GM23338 (cell line): ENCODE data around the gene CASQ2. TPM values are rescaled to one million over a fixed set of nuclear protein-coding genes. Genes with fewer than 3 reads are reported as not detected.

Experiments
- ATAC-seq: fragments of 200-7000 bp; cut with Tn5 transposase; 3 replicates; pipeline ENCODE4 v1.9.1; 2020
- DNase-seq: peaks from one replicate; pipeline ENCODE4 v3.0.0-alpha.2; 2015; ENCODE audit warnings: low spot score
- H2AFZ ChIP-seq: fragments of 200-600 bp; sonication (generic); 2 replicates; pipeline ENCODE4 v1.8.0; 2016; ENCODE audit warnings: antibody characterized with exemption, mild to moderate bottlenecking, moderate library complexity
- H3F3A ChIP-seq: fragments of 200-600 bp; sonication (generic); replicated peaks from 2 replicates; pipeline ENCODE4 v1.8.0; 2017; ENCODE audit warnings: antibody characterized with exemption, mixed run types, low read depth
- H3K27ac ChIP-seq: fragments of 200-600 bp; sonication (generic); 2 replicates; pipeline ENCODE4 v1.6.1; 2016; ENCODE audit warnings: low read depth
- H3K27me3 ChIP-seq: fragments of 200-600 bp; sonication (generic); 2 replicates; pipeline ENCODE4 v1.8.0; 2016; ENCODE audit warnings: mild to moderate bottlenecking, mixed run types, moderate library complexity; ENCODE audit not compliant: insufficient read depth
- H3K36me3 ChIP-seq: fragments of 200-600 bp; sonication (generic); 2 replicates; pipeline ENCODE4 v1.8.0; 2016; ENCODE audit warnings: mild to moderate bottlenecking; ENCODE audit not compliant: insufficient read depth
- H3K4me1 ChIP-seq: fragments of 200-600 bp; sonication (generic); 2 replicates; pipeline ENCODE4 v1.8.0; 2016; ENCODE audit warnings: mild to moderate bottlenecking, moderate library complexity; ENCODE audit not compliant: insufficient read depth
- H3K4me2 ChIP-seq: fragments of 200-600 bp; sonication (generic); 2 replicates; pipeline ENCODE4 v1.7.1; 2017; ENCODE audit warnings: mixed run types
- H3K4me3 ChIP-seq: fragments of 200-600 bp; sonication (generic); 2 replicates; pipeline ENCODE4 v1.6.1; 2016; ENCODE audit warnings: mixed run types
- H3K79me2 ChIP-seq: fragments of 200-600 bp; sonication (generic); replicated peaks from 2 replicates; pipeline ENCODE4 v1.8.0; 2017; ENCODE audit warnings: mild to moderate bottlenecking; ENCODE audit not compliant: insufficient read depth
- H3K9me2 ChIP-seq: fragments of 200-600 bp; sonication (generic); 2 replicates; pipeline ENCODE4 v1.8.0; 2017; ENCODE audit not compliant: insufficient read depth
- H4K20me1 ChIP-seq: fragments of 200-600 bp; sonication (generic); replicated peaks from 2 replicates; pipeline ENCODE4 v1.8.0; 2017; ENCODE audit warnings: mild to moderate bottlenecking; ENCODE audit not compliant: insufficient read depth
- H3K27ac Mint-ChIP-seq: 2 replicates; pipeline ENCODE4 v1.8.0; 2020; ENCODE audit warnings: inconsistent platforms, mild to moderate bottlenecking, moderate library complexity, mixed read lengths
- H3K27me3 Mint-ChIP-seq: 3 replicates; pipeline ENCODE4 v1.8.0; 2022; ENCODE audit warnings: low read depth, mild to moderate bottlenecking, moderate library complexity, mixed read lengths, inconsistent platforms; ENCODE audit not compliant: insufficient read depth, poor library complexity
- H3K36me3 Mint-ChIP-seq: 3 replicates; pipeline ENCODE4 v1.8.0; 2021; ENCODE audit warnings: low read depth, mild to moderate bottlenecking, inconsistent platforms, moderate library complexity, mixed read lengths
- H3K4me1 Mint-ChIP-seq: 3 replicates; pipeline ENCODE4 v1.8.0; 2020; ENCODE audit warnings: mild to moderate bottlenecking, inconsistent platforms, mixed read lengths
- H3K4me3 Mint-ChIP-seq: 3 replicates; pipeline ENCODE4 v1.8.0; 2021; ENCODE audit warnings: moderate library complexity, mild to moderate bottlenecking, inconsistent platforms, mixed read lengths
- H3K9me3 Mint-ChIP-seq: 3 replicates; pipeline ENCODE4 v1.8.0; 2020; ENCODE audit warnings: moderate library complexity, mild to moderate bottlenecking, inconsistent platforms, mixed read lengths
- ETS1 ChIP-seq: IDR thresholded peaks from 2 replicates; pipeline ENCODE4 v1.6.1; 2016; ENCODE audit warnings: antibody characterized with exemption
- JUNB ChIP-seq: IDR thresholded peaks from one replicate; pipeline ENCODE4 v1.6.1; 2016; ENCODE audit warnings: antibody characterized with exemption; ENCODE audit not compliant: unreplicated experiment
- NANOG ChIP-seq: IDR thresholded peaks from 2 replicates; pipeline ENCODE4 v1.6.1; 2016; ENCODE audit warnings: antibody characterized with exemption, borderline replicate concordance
- ZNF114 ChIP-seq: fragments of 250-450 bp; sonication (Bioruptor Pico); IDR thresholded peaks from 2 replicates; pipeline ENCODE4 v1.5.0; 2020; ENCODE audit warnings: mild to moderate bottlenecking, moderate library complexity
- polyA plus RNA-seq: library from polyadenylated mRNA; unstranded; fragments of >200 nt; fragmentation: Nextera tagmentation; extraction: Ambion mirVana; gene quantifications from 2 replicates; pipeline ENCODE4 v1.2.1, GENCODE V29; 2016
- total RNA-seq: library from RNA; depleted of rRNA; stranded (reverse); fragments of >200 nt; shearing (Covaris generic); gene quantifications from 2 replicates; pipeline ENCODE4 v1.2.3, GENCODE V29; 2014
- TF ChIP-seq, protein P1 (sequence below), 2 experiments: fragments of 200-600 bp in 1 of 2; sonication (generic) in 1 of 2; conservative IDR thresholded peaks; 2 replicates each; pipeline versions ENCODE4 v1.5.1 to v1.6.1; 2016 to 2017; ENCODE audit warnings: antibody characterized with exemption in 2 of 2, low read depth in 2 of 2, mild to moderate bottlenecking in 2 of 2, moderate library complexity in 1 of 2
- TF ChIP-seq, protein P2 (sequence below): IDR thresholded peaks from one replicate; pipeline ENCODE4 v1.6.1; 2018; ENCODE audit warnings: antibody characterized with exemption; ENCODE audit not compliant: unreplicated experiment

Gene CASQ2
- total and polyA plus RNA-seq, 2 experiments from 2014 or later: not detected

- Histone ChIP-seq H3F3A (no peaks in the 10 kb centered on the region), H3K79me2 (no peaks in the 10 kb centered on the region), H3K4me3 (no peak overlapping the region), H2AFZ (peak overlapping the region; percentile 74), H3K9me2 (no peaks in the 10 kb centered on the region), H4K20me1 (no peaks in the 10 kb centered on the region), H3K27me3 (no peaks in the 10 kb centered on the region), H3K27ac (no peak overlapping the region), H3K4me1 (peaks cover 8% of the 10 kb centered on the region; the same call in 1 of the 2 replicates), H3K4me2 (no peak overlapping the region), H3K36me3 (no peaks in the 10 kb centered on the region)
- DNase-seq: peak; percentile 37
- Mint-ChIP-seq H3K27me3 (peaks cover 6% of the 10 kb centered on the region), H3K27ac (no peak overlapping the region), H3K36me3 (no peaks in the 10 kb centered on the region), H3K9me3 (no peaks in the 10 kb centered on the region), H3K4me3 (no peak overlapping the region), H3K4me1 (peaks cover 19% of the 10 kb centered on the region)
- ATAC-seq: peak; percentile 60
- TF ChIP-seq, protein P1, sequence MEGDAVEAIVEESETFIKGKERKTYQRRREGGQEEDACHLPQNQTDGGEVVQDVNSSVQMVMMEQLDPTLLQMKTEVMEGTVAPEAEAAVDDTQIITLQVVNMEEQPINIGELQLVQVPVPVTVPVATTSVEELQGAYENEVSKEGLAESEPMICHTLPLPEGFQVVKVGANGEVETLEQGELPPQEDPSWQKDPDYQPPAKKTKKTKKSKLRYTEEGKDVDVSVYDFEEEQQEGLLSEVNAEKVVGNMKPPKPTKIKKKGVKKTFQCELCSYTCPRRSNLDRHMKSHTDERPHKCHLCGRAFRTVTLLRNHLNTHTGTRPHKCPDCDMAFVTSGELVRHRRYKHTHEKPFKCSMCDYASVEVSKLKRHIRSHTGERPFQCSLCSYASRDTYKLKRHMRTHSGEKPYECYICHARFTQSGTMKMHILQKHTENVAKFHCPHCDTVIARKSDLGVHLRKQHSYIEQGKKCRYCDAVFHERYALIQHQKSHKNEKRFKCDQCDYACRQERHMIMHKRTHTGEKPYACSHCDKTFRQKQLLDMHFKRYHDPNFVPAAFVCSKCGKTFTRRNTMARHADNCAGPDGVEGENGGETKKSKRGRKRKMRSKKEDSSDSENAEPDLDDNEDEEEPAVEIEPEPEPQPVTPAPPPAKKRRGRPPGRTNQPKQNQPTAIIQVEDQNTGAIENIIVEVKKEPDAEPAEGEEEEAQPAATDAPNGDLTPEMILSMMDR (conservative IDR thresholded peaks at IDR 0.05; ENCODE audit: low read depth in 2 of 2): peak in 1 of 2 experiments; percentile 10; a peak in 1 of 4 replicates
- TF ChIP-seq, protein P2, sequence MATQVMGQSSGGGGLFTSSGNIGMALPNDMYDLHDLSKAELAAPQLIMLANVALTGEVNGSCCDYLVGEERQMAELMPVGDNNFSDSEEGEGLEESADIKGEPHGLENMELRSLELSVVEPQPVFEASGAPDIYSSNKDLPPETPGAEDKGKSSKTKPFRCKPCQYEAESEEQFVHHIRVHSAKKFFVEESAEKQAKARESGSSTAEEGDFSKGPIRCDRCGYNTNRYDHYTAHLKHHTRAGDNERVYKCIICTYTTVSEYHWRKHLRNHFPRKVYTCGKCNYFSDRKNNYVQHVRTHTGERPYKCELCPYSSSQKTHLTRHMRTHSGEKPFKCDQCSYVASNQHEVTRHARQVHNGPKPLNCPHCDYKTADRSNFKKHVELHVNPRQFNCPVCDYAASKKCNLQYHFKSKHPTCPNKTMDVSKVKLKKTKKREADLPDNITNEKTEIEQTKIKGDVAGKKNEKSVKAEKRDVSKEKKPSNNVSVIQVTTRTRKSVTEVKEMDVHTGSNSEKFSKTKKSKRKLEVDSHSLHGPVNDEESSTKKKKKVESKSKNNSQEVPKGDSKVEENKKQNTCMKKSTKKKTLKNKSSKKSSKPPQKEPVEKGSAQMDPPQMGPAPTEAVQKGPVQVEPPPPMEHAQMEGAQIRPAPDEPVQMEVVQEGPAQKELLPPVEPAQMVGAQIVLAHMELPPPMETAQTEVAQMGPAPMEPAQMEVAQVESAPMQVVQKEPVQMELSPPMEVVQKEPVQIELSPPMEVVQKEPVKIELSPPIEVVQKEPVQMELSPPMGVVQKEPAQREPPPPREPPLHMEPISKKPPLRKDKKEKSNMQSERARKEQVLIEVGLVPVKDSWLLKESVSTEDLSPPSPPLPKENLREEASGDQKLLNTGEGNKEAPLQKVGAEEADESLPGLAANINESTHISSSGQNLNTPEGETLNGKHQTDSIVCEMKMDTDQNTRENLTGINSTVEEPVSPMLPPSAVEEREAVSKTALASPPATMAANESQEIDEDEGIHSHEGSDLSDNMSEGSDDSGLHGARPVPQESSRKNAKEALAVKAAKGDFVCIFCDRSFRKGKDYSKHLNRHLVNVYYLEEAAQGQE: no peak
Measured at GRCh38 chr1:115712911-115713609, 55.5 kb downstream of the CASQ2 start.

DNA sequence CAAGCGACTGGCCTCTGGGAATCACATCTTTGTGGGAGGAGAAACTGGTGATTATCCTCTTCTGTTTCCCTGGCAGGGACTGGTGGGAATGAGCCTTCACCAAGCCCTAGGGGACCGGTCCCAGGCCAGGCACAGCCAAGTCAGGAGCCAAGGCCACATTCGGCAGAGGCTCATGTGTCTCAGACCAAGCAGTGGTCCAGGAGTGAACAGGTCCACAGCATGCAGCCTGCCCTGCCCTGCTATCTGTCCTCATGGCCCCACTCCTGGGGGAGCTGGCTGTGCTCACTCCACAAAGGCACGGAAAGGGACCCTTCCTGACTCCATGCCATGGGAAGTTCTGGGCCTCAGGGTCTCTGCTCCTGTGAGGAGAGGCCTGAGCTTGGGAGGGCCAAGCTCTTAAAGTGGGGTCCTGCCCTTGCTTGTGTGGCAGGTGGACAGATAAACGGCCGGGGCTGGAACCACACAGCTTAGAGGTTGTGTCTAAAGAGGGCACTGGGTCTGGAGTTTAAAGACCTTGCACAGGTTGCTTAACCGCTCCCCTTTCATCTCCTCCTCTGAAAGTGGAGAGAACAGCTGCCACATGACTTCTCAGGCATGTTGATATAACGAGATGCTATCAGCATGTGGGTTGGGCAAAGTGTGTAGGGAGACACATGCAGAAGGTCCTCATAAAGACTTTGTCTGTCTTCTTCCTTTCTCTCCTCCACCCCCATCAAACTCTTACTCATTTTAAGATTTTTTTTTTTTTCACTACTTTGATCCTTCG lies 57.5 kb downstream of the CASQ2 start:
- H3K9me3 Mint-ChIP-seq: no peaks in the 10 kb centered on the region; the same call in 2 of the 3 replicates
- DNase-seq (no peak), ATAC-seq (no peak)
- Histone ChIP-seq H3K27ac (no peak overlapping the region), H3K9me2 (no peaks in the 10 kb centered on the region), H3K36me3 (no peaks in the 10 kb centered on the region), H3K4me1 (peaks cover 8% of the 10 kb centered on the region; the same call in 1 of the 2 replicates), H2AFZ (no peak overlapping the region), H4K20me1 (no peaks in the 10 kb centered on the region), H3K4me3 (no peak overlapping the region), H3F3A (no peaks in the 10 kb centered on the region), H3K27me3 (no peaks in the 10 kb centered on the region), H3K79me2 (no peaks in the 10 kb centered on the region), H3K4me2 (no peak overlapping the region)
- peaks cover 6% of the 10 kb centered on the region for H3K27me3 Mint-ChIP-seq
- no peak overlapping the region for H3K27ac Mint-ChIP-seq
- no peak overlapping the region for H3K4me3 Mint-ChIP-seq
- H3K4me1 Mint-ChIP-seq: peaks cover 17% of the 10 kb centered on the region
- no peaks in the 10 kb centered on the region for H3K36me3 Mint-ChIP-seq
- TF ChIP-seq ETS1 (no peak), JUNB (no peak), ZNF114 (CRISPR knock-in tag) (no peak), NANOG (no peak)
